ENCODE results near the gene UQCC3. TPM values are rescaled to one million over a fixed set of nuclear protein-coding genes. Genes with fewer than 3 reads are reported as not detected.
A peak's percentile ranks its signal among the peaks of the same experiment; 100 is the strongest.

The UQCC3 gene
- total RNA-seq, 1 experiment from 2014 or later: 16.1 TPM

GRCh38 chr11:62705413-62705812 is 33.9 kb downstream of the UQCC3 start:
- TF ChIP-seq CTCF (conservative IDR thresholded peaks at IDR 0.05): no peak; the same call in 1 of the 2 replicates
- no peak for TF ChIP-seq EZH2 (IDR thresholded peaks at IDR 0.05; ENCODE audit: low read depth)
- H3K9me3 ChIP-seq (ENCODE audit: insufficient read depth, low read depth): no peaks in the 10 kb centered on the region
- peak overlapping the region; percentile 96 for H3K4me2 ChIP-seq
- peak overlapping the region; percentile 79 for H3K27ac ChIP-seq
- H3K79me2 ChIP-seq (ENCODE audit: low read depth): peaks cover 19% of the 10 kb centered on the region
- DNase-seq: peak; percentile 50 to 66
- no peaks in the 10 kb centered on the region for H3K27me3 ChIP-seq (ENCODE audit: insufficient read depth, low read depth)
- H3K36me3 ChIP-seq (ENCODE audit: low read depth): peaks cover 6% of the 10 kb centered on the region; the same call in 1 of the 2 replicates
- intact Hi-C loops (cut with micrococcal nuclease; ENCODE audit: unreplicated experiment): loop anchor here (5.0 kb wide), 2 partner anchors 93 to 137 kb away; partner anchors contain the start of genes EML3 and ROM1
- ChIA-PET POLR2A (ENCODE audit: unreplicated experiment) (interaction anchor here (0.5 to 1.2 kb wide), 5 partner anchors 10 to 66 kb away, joined by 3 to 15 read pairs (median 5); partner anchors contain the start of genes C11orf98, CSKMT, POLR2G and TAF6L), CTCF (interaction anchor here (0.6 to 1.3 kb wide), 4 partner anchors 12 to 94 kb away, joined by 3 to 14 read pairs (median 4); no protein-coding TSS in a partner anchor)
- H3K4me3 ChIP-seq: peak overlapping the region; percentile 89
- H3K4me1 ChIP-seq (replicated peaks; ENCODE audit: insufficient read depth): peaks cover 30% of the 10 kb centered on the region
- H3F3A ChIP-seq (ENCODE audit: insufficient read depth, low read depth): peaks cover 34% of the 10 kb centered on the region
- no peaks in the 10 kb centered on the region for H4K20me1 ChIP-seq (ENCODE audit: insufficient read depth)
- peak overlapping the region; percentile 85 for H2AFZ ChIP-seq
- TSS peak; percentile 4 for BruUV-seq (replicated peaks)
- H3K9me2 ChIP-seq (ENCODE audit: insufficient read depth): no peaks in the 10 kb centered on the region

- no TSS peak for BruUV-seq (replicated peaks)
- peak overlapping the region; percentile 79 for H3K27ac ChIP-seq
- peak overlapping the region; percentile 89 for H3K4me3 ChIP-seq
- H3K4me2 ChIP-seq: peak overlapping the region; percentile 96
- H3K36me3 ChIP-seq (ENCODE audit: low read depth): peaks cover 3% of the 10 kb centered on the region; the same call in 1 of the 2 replicates
- TF ChIP-seq EZH2 (IDR thresholded peaks at IDR 0.05; ENCODE audit: low read depth) (no peak), CTCF (conservative IDR thresholded peaks at IDR 0.05) (no peak)
- peaks cover 30% of the 10 kb centered on the region for H3K4me1 ChIP-seq (replicated peaks; ENCODE audit: insufficient read depth)
- DNase-seq: peak; percentile 82 to 96
- peaks cover 19% of the 10 kb centered on the region for H3K79me2 ChIP-seq (ENCODE audit: low read depth)
- POLR2A ChIA-PET (ENCODE audit: unreplicated experiment): interaction anchor here (0.5 to 1.2 kb wide), 9 partner anchors 11 to 372 kb away, joined by 3 to 15 read pairs (median 5); partner anchors contain the start of genes C11orf98, CSKMT, POLR2G and ZBTB3
- no peaks in the 10 kb centered on the region for H3K9me2 ChIP-seq (ENCODE audit: insufficient read depth)
- peak overlapping the region; percentile 85 for H2AFZ ChIP-seq
- H3K27me3 ChIP-seq (ENCODE audit: insufficient read depth, low read depth): no peaks in the 10 kb centered on the region
- CTCF ChIA-PET: interaction anchor here (0.6 to 1.3 kb wide), 5 partner anchors 13 to 94 kb away, joined by 3 to 14 read pairs (median 4); no protein-coding TSS in a partner anchor
- intact Hi-C loops (cut with micrococcal nuclease; ENCODE audit: unreplicated experiment): loop anchor here (1.0 to 5.0 kb wide), 3 partner anchors 16 to 136 kb away; partner anchors contain the start of genes EML3 and ROM1
- H4K20me1 ChIP-seq (ENCODE audit: insufficient read depth): no peaks in the 10 kb centered on the region
- no peaks in the 10 kb centered on the region for H3K9me3 ChIP-seq (ENCODE audit: insufficient read depth, low read depth)
- peaks cover 41% of the 10 kb centered on the region for H3F3A ChIP-seq (ENCODE audit: insufficient read depth, low read depth)
Measured at GRCh38 chr11:62705880-62706849, 34.7 kb downstream of the UQCC3 start.

- H3K4me3 ChIP-seq: no peak overlapping the region
- no peak overlapping the region for H2AFZ ChIP-seq
- H3K9me3 ChIP-seq (ENCODE audit: insufficient read depth, low read depth): no peaks in the 10 kb centered on the region
- H3F3A ChIP-seq (ENCODE audit: insufficient read depth, low read depth): peaks cover 48% of the 10 kb centered on the region
- peaks cover 5% of the 10 kb centered on the region for H3K36me3 ChIP-seq (ENCODE audit: low read depth)
- peaks cover 19% of the 10 kb centered on the region for H3K79me2 ChIP-seq (ENCODE audit: low read depth)
- POLR2A ChIA-PET (ENCODE audit: unreplicated experiment): interaction anchor here (0.6 to 0.7 kb wide), 2 partner anchors 134 to 373 kb away, joined by 5 to 6 read pairs; no protein-coding TSS in a partner anchor
- DNase-seq: no peak
- H4K20me1 ChIP-seq (ENCODE audit: insufficient read depth): no peaks in the 10 kb centered on the region
- BruUV-seq (replicated peaks): no TSS peak
- intact Hi-C loops (cut with micrococcal nuclease; ENCODE audit: unreplicated experiment): loop anchor here (1.0 to 5.0 kb wide), 3 partner anchors 15 to 135 kb away; partner anchors contain the start of genes EML3 and ROM1
- H3K27me3 ChIP-seq (ENCODE audit: insufficient read depth, low read depth): no peaks in the 10 kb centered on the region
- H3K9me2 ChIP-seq (ENCODE audit: insufficient read depth): no peaks in the 10 kb centered on the region
- H3K4me1 ChIP-seq (replicated peaks; ENCODE audit: insufficient read depth): peaks cover 30% of the 10 kb centered on the region
- H3K4me2 ChIP-seq: peak overlapping the region; percentile 96
- H3K27ac ChIP-seq: no peak overlapping the region
- CTCF ChIA-PET: interaction anchor here (0.6 kb wide), 1 partner anchor 80 kb away, joined by 4 read pairs; no protein-coding TSS in a partner anchor
- TF ChIP-seq CTCF (conservative IDR thresholded peaks at IDR 0.05): no peak
Measured at GRCh38 chr11:62706850-62707247, 35.4 kb downstream of the UQCC3 start.

Data from PC-9 (cell line).